Brain pericyte (primary cell): Measurements from ENCODE around the gene RASIP1.

Experiments
- DNase-seq: peaks from one replicate; pipeline ENCODE4 v3.0.0-alpha.2; 2012; ENCODE audit warnings: low read depth, low spot score

Gene RASIP1

DNA sequence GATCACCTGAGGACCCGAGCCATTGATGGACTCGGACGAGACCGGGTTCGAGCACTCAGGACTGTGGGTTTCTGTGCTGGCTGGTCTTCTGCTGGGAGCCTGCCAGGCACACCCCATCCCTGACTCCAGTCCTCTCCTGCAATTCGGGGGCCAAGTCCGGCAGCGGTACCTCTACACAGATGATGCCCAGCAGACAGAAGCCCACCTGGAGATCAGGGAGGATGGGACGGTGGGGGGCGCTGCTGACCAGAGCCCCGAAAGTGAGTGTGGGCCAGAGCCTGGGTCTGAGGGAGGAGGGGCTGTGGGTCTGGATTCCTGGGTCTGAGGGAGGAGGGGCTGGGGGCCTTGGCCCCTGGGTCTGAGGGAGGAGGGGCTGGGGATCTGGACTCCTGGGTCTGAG lies 15.8 kb upstream of the RASIP1 start:
- DNase-seq, result no peak

DNA sequence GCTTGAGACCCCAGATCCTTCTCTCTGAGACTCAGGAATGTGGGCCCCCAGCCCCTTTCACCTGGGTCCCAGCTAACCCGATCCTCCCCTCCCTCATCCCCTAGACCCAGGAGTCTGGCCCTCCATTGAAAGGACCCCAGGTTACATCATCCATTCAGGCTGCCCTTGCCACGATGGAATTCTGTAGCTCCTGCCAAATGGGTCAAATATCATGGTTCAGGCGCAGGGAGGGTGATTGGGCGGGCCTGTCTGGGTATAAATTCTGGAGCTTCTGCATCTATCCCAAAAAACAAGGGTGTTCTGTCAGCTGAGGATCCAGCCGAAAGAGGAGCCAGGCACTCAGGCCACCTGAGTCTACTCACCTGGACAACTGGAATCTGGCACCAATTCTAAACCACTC lies 15.4 kb upstream of the RASIP1 start:
- DNase-seq, result no peak

DNA sequence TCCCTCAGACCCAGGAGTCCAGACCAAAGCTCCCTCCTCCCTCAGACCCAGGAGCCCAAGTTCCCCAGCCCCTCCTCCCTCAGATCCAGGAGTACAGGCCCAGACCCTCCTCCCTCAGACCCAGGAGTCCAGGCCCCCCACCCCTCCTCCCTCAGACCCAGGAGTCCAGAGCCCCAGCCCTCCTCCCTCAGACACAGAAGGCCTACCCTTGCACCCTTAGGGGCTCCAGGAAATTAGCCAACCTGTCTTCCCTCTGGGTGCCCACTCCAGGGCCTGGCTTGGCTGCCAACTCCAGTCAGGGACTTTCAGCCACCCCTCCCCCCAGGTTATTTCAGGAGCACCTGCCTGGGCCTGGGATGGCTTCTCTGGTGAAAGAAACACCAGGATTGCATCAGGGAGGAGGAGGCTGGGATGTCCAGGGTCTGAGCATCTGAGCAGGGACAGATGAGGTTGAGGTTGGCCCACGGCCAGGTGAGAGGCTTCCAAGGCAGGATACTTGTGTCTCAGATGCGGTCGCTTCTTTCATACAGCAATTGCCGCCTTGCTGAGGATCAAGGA lies 14.8 kb upstream of the RASIP1 start, which contains the start of gene FGF21:
Gene FGF21, plus strand, starts transcription at position 441 of the 558 bp plus-strand sequence. CDS start 713 bp downstream, outside the sequence.
- DNase-seq, result no peak

DNA sequence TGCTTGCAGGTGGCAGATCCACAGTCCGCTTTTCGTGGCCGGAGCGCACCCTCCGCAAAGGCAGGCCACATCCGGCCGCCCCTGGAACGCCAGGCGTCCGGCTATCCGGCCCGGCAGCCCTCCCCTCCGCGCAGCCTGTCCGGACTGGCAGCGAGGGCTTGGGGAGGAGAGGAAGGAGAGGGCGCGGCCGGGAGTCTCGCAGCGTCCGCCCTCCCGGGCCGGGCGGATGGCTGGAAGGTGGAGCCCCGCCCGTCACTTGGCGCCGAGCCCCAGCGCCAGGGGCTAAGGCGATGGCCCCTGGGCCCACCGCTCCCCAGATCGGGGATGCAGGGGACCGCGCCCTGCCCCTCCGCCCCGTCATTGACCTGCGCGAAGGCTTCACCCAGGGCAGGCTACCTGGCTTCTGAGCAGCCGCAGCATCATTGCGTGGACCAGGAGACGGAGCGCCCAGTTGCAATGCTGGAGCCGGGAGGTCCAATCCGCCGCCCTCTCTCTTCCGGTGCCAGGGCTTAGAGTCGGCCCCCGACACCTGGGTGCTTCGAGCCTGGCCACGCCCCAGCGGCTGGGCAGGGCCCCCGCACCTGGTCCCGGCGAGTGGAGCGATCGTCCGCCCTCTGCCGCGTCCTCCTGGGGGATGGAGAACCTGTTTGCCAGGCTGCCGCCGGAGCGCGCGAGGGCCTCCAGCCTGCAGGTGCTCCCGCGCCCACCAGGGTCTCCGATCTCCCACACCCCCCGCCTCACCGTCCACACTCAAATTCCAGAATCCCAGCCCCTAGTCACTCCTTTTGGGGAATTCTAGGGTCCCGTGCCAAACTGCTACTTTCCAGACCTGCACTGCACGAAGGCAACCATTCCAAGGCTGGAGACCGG lies 12.3 kb upstream of the RASIP1 start, which contains the start of gene FUT1:
Gene FUT1, minus strand, starts transcription at position 146 of the 870 bp plus-strand sequence. CDS start 1,360 bp downstream, outside the sequence.
- DNase-seq, result no peak

DNA sequence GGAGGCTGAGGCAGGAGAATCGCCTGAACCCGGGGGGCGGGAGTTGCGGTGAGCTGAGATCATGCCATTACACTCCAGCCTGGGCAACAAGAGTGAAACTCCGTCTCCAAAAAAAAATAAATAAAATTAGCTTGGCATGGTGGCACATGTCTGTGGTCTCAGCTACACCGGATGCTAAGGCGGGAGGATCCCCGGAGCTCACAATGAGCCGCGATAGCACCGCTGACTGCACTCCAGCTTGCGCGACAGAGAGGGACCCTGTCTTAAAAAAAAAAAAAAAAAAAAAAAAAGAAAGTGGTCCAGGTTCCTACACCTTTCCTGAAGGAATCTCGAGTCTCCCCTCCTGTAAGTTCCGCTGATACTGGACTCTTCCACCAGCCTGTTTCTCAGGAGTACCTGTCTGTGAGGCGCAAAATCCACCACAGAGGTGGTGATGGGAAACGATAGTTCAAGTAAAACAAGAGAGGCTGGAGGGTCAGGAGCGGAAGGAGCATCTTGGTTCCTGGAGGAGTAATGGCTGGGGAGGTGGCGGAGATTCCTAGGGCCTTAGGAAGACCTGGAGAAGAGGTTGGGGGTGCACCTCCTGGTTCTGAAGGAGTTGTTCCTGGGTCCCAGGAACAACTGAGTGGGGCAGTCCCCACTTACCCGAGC lies 11.6 kb upstream of the RASIP1 start:
- DNase-seq, result no peak

DNA sequence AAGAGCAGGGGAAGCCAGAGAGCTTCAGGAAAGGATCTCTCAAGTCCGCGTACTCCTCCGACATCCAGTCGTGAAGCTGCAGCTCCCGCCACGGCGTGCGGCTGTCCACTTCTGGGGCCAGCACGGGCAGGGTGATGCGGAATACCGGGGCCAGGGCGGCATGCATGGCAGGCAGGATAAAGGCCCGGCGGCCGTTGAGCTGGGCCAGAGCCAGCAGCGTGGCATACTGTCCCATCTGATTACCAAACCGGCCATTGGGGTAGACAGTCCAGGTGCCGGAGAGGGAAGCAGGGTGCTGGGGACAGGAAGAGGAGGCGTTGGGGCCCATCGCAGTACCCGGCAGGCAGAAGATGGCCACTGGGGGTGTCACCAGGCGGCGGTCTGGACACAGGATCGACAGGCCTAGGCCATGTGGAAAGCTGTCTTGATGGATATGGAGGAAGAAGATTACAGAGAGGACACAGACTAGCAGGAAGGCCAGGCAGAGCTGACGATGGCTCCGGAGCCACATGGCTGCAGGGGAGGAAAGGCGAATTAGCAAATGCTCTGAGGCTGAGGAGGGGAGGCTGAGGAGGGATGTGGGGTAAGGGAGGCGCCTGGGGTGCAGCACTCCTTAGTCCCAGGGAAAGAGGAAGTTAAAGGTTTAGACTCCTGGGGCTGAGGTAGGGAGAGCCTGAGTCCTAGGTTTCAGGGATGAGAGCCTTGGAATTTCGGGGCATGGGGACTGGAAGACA lies 10.5 kb upstream of the RASIP1 start:
- DNase-seq, result no peak

DNA sequence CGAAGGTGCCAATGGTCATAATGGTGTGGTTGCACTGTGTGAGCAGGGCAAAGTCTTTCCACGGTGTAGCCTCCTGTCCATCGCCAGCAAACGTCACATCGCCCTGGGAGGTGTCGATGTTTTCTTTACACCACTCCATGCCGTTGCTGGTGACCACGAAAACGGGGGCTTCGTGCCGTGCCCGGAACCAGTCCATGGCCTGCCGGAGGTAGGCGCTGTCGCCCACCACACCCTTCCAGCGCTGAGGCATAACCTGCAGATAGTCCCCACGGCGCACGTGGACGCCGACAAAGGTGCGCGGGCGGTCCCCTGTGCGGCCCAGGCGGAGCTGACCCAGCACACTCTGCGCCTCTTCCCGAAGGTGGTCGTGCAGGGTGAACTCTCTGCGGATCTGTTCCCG lies 9.9 kb upstream of the RASIP1 start:
- no peak for DNase-seq

DNA sequence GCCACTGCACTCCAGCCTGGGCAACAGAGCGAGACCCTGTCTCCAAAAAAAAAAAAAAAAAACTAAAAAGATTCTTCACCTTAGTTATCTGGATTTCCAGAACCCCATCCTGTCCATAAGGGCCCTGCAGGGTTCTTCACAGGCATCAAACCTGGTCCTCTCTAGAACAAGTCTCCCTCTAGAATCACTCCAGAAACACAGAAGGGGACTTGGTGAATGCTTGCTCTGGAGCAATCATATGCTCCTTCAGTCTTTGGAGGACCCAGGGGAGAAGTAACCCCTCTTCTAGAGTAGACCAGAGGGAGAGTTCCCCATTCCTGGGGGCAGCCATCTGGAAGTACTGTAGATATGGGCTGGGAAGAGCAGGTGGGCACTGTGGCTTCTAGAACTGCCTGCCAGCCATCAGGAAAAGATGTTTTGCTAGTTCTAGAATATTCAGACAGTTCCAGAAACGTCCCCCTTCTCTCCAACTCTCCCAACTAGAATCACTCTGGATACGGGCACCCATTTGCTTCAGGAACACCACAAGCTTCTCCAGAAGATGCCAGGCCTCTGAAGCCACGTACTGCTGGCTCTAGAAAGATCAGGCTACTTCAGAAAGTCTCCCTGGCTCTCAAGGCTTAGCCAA lies 9.3 kb upstream of the RASIP1 start:
- DNase-seq, result no peak

DNA sequence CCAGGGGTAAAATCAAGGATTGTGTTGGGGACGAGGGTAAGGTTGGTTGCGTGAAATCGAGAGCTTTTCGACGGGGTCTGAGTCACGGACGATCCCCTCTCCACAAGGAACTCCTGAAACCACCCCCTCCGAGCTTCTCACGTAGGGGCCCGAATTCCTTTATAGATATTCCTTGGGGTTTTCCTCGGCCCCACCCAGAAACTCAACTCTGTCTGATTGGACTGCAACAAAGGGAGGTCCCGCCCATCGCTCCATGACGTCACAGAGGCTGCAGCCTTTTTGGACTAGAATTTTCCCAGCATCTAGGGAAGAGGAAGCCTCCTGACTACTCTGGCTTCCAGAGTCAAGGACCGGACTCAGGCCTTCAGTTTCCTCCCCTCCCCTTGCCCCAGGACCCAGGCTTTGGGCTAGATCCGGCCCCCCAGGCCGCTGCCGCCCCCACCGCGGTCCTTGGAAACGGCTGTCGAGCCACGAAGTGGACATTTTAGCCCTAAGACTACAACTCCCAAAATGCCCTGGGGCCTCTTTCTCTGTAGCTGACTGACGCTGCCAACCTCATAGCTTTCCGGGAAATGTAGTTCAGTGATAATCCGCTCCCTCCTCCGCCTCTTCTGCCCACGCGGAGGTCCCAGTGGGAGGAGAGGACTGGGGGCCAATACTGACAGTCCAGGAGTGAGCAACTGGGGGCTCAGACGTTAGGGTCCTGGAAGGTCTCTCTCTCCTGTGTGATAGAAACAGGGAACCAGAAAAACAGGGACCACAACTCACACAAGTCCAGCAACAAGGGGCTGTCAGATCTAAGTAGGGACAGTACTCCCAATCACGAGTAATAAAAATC lies 6.5 kb upstream of the RASIP1 start, which contains the start of gene IZUMO1:
Gene IZUMO1, minus strand, starts transcription at position 172 of the 838 bp plus-strand sequence. CDS start 1,050 bp downstream, outside the sequence.
- peak; percentile 72 for DNase-seq

DNA sequence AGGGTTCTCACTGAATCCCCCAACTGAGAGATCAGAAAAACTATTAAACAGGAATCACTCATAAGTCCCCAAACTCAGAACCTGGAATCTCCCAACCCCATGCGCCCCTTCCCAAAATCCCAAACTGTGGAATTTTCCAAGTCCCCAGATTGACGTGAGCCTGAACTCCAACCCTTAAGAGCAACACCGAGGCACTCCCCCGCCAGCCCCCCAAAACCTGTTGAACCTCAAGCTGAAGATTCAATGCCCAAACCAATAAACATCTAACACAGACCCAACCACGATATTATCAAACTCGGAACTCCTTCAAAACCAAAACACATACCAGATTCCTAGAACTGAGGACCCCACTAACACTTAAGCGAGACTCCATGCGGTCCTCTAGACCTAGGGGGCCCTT lies 5.7 kb upstream of the RASIP1 start:
- DNase-seq, result no peak

DNA sequence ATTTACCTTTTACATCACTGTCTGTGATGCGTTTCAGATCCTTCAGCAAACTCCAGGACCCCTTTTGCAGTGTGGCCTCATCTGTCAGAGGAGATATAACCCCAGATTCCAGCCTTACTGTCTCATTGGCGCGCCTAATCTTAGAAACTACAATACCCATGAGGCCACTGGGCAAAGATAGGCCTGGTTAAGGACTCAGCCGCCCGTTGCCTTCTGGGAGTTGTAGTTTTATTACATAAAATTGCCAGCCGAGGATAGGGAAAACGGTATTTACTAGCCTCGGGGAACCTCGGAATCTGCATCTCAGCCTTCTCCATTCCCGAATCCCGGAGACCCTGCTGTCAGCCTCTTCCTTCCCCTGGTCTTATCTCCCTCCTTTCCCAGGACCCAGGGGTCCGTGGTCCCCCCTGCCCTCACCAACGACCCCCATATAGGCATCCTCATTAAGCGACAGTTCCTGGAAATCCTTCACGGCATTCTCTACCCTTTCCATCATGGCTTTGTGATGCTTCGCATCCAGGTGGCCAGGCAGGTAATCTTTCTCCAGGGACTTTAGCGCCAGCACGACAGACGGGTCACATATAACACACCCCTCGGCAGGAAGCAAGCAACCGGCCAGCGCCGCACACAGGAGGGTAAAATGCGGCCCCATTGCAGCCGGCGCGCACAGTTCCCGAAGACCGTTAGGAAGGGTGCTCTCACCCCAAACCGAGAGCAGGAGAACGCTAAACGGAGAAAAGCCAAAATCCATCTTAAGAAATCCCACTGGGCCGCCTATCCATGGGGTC lies 5.0 kb upstream of the RASIP1 start:
- DNase-seq, result no peak

DNA sequence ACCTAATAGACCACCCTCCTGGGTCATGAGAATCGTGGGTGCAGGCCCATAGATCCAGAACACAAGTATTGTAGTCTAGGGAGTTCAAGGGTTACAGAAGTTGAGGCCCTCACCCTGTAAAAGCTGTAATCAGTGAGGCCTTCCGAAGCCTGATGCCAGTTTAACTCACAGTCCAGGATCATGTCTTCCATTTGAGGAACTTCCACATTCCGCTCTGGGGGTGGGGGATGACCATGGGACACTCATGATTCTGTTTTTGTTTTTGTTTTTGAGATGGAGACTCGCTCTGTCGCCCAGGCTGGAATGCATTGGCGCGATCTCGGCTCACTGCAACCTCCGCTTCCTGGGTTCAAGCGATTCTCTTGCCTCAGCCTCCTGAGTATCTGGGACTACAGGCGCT lies 1.7 kb upstream of the RASIP1 start:
- DNase-seq, result no peak

DNA sequence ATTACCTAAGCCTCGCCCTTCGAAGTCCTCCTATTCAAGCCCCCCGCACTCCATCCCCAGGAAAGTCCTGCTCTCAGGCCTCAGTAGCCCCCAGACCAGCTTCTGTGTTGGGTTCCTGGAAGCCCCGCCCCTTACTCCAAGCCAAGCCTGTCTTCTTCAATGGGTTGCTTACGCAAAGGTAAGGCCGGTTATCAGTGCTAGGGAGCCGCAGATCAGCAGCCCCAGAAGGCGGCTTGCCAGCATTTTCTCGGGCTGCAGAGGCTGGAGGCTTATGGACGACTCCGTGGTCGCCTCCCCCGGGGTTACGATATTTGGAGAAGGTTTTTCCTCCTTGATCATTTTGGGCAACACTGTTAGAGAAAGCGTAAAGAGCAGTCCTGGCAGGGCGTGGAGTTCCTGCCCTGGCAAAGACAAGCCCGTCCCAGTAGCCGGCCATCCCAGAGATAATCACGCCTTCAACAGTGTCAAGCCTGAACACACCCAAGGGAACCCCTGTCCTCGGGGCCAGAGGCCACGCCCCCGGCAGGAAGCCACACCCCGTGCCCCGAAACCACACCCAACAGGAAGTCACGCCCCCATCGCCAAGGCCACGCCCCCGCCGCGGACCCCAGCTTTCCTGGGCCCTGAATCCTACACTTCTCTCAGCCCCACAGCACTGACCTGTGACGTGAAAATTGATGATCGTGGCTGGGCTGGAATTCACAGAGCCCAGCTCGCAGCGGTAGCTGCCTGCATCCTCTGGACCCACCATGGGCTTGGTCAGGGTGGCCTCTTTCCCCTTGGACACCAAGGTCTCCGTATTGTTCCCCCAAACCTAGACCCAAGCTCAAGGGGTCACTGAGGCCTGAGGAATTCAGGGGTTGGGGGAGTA lies 954 bp upstream of the RASIP1 start:
- no peak for DNase-seq

DNA sequence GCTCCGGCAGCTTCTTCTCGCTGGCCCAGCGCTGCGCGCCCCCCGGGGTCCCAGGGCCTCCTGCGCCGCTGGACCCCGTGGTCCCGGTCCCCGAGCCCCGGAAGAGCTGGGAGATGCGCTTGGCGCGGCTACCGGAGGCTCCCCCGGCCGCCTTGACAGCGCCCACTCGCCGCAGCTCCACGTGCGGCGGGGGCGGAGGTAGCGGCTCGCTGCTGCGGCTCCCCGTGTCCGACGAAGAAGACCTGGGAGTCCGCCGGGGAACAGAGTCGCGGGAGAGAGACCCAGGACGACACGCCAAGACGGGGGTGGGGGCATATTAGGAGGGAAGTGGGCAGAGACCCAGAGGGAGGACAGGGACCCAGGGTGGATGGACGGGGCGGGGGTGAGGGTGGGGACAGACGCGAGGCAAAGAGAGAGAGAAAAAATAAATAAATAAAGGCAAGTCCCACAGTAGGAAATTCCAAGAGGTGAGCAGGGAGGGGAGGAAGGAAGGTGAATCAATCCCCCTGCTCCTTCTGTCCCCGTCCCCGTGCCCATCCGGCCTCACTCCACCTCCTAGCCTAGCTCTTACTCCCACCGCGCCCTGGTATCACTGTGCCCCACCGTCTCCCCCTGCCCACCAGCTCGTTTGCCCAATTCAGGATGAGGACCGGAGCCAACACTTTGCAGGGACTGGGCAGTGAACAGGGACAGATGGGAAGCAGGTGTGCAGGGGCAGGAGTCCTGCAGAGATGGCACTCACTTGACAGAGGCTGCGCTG lies 826 bp downstream of the RASIP1 start:
- DNase-seq, result no peak

DNA sequence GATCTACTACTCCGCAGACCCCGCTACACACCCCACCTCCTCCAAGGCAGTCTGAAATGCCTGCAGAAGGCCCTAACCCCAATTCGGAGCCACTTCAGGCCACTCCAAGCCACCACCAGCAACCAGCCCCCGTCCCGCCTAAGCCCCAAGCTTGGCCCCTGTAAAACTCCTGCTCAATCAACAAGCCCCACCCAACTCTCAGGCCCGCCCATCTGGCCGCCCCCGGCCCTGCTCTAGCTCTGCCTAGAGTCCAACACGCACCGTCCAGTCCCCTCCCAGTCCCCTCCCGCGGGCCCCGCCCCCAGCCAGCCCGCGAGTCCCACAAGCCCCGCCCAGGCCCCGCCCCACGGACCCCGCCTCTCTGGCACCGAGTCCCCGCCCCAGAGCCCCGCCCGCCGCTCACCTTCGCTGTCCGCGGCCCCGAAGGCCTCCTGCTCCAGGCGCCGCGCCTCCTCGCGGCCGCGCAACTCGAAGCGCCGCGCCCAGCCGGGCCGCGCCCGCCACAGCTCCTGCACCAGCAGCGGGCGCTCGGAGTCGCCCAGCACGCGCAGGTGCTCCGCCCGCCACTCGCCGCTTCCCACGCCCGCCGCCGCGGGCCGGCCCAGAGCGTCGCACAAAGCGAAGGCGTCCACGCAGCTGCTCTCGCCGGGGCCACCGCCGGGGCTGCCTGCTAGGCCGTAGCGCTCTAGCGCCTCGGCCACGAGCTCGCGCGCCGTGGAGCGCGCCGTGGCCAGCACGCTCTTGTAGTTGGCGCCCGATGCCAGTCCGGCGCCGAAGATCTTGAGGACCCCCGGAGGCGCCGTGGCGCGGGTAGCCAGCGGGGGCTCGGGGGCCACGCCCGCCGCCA lies 1.6 kb downstream of the RASIP1 start:
- DNase-seq, result no peak

DNA sequence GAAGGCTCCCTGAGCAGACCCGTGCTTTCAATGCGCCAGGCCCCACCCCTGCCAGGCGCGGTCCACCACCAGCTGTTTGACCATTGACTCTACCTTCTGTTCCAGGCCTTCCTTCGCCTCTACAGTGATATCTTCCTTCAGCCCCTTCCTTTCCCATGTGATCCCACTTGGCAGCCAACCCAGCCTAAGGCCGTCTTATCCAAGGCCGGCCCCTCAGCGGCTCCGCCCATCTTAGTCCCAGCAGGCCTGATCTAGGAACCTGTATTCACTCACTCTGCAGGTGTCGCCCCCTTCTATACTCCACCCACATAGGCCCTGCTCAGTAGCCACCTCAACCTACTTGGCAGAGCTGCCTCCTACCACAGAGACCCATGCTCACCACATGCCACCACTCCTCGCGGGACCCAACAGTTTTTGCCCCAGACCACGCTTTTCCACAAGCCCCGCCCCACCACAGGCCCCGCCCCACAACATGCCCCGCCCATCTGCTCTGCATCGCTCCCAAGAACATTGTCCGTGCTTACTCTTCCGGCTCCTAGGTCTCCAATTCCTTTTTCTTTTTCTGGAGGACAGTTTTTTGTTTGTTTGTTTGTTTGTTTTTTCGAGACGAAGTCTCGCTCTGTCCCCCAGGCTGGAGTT lies 2.9 kb downstream of the RASIP1 start:
- DNase-seq, result no peak
